Eye (tissue), 1 donor: Measurements from ENCODE around the gene ZBTB44.
"Not testable (repeated sequence)": the region's sequence is repeated elsewhere in the genome, so short reads cannot be mapped to it uniquely, and the experiment has no call there.

Experiments
- DNase-seq: peaks from one replicate; pipeline ENCODE4 v3.0.0-alpha.2; 2015

Gene ZBTB44

DNA sequence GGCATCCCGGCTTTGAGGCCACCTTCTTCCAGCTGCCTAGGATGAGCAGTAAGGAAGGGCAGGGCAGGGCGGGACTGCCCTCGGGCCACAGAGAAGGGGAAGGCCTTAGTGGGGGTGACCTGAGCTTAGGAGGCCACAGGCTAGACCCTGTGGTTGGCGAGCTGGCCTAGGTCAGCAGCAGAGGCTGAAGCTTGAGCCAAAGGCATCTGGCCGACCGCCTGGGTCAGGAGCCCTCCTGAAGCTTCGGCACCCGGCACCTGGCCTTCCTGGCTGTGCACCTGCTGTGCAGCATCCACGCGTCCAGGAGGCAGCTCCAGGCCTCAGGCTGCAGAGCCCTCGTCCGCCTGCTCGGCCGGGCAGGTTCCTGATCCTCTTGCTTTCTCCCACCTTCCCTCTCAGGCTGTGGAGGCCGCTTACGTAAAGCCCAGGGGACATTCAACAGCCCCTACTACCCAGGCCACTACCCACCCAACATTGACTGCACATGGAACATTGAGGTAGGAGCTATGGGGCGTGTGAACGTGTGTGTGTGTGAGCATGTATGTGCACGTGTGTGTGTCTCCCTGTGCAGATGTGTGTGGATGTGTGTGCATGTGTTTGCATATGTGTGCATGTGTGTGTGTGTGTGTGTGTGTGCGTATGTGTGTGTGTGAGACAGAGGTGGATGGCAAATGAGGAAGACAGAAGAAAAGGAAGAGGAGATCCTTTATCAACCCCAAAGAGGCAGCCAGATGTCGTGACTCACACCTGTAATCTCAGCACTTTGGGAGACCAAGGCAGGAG is 120.3 kb downstream of the ZBTB44 start:
- DNase-seq: no peak

DNA sequence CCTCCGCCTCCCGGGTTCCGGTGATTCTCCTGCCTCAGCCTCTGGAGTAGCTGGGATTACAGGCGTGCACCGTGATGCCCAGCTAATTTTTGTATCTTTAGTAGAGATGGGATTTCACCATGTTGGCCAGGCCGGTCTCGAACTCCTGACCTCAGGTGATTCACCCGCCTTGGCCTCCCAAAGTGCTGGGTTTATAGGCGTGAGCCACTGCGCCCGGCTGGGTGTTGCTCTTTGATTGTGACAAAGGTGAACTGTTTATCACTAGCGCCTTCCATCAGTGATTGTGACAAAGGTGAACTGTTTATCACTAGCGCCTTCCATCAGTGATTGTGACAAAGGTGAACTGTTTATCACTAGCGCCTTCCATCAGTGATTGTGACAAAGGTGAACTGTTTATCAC is 121.2 kb downstream of the ZBTB44 start:
- not testable (repeated sequence) for DNase-seq

DNA sequence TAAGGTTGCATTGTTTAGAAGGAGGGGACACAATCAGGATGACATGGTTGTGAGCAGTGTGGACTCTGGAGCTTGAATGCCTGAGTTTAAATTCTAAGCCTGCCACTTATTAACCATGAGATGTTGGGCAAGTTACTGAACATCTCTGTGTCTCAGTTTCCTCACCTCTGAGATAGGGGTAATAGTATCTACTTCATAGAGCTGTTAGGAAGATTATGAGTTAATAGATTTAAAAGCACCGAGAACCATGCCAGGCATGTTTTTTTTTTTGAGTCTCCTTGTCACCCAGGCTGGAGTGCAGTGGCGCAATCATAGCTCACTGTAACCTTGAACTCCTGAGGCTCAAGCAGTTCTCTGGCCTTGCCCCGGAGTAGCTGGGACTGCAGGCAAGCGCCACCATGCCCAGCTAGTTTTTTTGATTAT is 121.9 kb downstream of the ZBTB44 start:
- no peak for DNase-seq

DNA sequence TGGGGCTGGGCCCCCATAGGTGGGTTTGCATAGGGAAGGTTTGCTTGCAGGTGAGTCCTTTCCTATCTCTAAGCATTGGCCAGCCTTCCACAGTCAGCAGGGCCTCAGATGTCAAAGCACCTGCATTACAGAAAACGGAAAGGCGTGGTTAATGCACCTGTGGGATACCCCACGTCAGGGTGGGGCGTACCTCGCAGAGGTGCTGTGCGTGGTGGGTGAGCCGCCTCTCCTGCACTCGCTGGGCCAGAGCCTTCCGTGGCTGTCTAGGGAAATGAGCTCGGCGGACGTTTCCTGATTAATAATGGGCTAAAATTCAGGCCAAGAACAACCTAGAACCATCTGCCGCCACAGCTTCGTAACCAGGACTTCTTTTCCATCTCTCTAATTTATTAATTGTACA is 122.8 kb downstream of the ZBTB44 start:
- DNase-seq: no peak

DNA sequence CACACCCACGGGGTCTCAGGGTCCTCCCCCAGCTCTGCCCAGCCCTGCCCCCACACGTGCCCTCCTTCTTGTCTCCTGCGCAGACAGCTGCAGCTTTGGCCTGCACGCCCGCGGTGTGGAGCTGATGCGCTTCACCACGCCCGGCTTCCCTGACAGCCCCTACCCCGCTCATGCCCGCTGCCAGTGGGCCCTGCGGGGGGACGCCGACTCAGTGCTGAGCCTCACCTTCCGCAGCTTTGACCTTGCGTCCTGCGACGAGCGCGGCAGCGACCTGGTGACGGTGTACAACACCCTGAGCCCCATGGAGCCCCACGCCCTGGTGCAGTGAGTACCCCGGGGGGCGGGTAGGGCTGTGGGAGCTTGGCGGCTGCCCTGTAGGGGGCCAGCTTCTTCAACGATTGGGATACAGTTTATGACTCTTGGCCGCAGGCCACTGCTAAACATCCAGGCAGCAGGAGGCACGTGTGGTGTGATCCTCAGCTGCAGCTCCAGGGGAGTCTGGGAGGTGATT is 124.3 kb downstream of the ZBTB44 start:
- DNase-seq: no peak

DNA sequence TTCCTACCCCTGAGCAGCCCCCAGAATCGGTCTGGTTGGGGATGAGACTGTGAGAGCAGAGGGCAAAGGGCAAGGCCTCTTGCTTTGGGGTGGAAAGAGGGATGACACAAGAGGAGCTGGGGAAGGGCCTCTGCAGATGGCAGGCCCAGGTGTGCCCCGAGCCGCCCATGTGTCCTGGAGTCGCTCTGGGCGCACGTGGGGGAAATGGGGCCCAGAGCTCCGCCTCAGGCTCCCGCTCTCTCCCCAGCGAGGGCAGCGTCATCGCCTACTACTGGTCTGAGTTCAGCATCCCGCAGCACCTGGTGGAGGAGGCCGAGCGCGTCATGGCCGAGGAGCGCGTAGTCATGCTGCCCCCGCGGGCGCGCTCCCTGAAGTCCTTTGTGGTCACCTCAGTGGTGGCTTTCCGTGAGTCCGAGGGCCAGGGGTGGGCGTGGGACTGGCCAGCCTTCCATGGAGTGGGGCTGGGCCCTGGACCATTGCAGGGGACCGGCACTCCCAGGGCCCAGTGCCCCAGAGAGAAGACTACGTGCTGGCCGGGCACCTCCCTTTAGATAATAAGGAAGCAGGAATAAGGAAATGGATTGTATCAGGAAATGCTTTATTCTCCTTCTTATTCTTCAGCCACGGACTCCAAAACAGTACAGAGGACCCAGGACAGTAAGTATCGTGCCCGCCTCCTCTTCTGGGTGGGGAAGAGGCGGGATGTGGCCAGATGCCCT is 125.1 kb downstream of the ZBTB44 start:
- DNase-seq: no peak

DNA sequence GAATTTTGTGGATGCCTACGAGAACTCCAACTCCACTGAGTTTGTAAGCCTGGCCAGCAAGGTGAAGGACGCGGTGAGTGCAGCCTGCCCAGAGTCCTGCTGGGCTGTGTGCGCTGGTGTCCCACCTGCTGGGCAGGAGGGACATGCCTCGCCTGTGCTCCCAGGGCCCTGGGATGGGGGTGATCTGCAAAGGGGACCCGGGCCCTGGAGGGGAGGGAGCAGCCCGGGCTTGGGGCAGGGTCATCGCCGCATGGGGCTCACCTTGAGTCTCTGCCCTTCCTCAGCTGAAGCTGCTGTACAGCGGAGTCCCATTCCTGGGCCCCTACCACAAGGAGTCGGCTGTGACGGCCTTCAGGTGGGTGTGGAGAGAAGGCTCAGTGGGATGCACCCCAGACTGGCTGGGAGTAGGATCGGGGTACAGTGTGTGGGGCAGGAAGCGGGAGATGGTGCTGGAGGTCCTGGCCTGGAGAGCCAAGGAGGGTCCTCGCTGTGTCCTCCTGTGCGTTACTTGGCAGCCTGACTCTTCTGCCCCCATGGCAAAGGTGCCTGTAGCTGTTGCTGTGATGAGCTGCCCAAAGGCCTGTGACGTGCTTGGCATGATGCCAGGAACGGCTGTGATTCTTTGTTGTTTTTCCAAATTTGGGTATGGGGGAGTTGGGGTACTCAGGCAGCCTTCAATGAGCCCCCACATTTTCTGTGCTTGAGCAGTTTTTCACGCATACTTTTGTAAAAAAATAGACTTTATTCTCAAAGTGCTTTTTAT is 126.0 kb downstream of the ZBTB44 start:
- no peak for DNase-seq

DNA sequence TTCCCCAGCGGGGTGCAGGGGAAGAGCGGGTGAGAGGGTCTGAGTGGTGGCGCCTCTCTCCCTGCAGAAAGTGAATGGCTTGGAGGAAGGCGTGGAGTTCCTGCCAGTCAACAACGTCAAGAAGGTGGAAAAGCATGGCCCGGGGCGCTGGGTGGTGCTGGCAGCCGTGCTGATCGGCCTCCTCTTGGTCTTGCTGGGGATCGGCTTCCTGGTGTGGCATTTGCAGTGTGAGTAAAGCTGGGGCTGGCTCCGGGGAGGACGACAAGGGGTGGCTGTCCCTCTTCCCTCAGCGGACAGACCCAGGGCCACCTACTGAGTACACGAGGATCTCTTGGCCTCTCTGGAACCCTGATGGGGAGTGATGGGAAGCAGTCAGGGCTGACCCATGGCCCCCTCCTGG is 126.7 kb downstream of the ZBTB44 start:
- DNase-seq: no peak

DNA sequence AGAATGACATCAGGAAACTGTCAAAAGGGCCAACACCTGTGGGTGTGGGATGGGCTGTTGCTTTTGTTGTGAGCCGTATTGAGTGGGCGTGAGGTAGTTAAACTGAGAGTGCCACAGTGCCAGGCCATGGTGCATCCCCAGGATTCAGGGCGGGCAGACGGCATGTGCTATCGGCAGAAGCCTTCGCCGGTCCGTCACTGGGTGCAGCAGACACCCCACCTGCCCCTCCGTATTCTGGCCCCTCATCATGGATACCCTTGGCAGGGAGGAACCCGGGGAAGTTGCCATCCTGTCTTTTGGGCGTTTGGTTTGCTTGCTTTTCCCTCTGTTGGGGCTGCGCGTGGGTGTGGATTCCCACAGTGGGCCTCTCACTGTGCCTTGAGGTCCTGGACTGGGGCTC is 127.6 kb downstream of the ZBTB44 start:
- DNase-seq: no peak

DNA sequence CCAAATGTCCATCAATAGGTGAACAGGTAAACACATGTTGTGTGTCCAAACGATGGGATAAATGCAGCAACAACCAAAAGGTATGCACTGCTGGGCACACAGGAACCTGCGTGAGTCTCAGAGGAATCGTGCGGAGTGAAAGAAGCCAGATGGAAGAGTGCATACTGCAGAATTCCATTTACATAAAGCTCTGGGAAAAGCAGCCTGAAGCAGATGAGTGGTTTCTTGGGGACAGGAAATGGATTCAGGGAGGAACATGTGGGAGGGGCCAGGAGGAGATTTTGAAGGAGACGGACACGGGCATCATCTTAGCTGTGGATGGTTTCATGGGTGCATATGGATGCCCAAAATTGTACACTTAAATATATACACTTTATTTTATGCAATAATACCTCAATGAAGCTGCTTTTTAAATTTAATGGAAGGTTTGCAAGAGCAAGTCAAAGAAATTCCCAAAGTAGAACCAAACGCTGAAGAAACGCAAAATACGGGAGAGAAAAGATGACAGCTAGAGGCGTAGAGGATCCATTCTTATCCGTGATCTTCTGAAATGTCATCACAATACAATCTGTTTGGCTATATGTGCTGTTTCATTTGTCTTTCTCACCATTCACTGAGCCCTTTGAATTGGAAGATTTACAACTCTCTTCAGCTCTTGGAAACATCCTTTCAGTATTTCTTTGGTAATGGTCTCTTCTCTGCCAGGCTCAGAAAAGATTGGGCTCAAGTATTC is 130.7 kb downstream of the ZBTB44 start:
- DNase-seq: no peak

DNA sequence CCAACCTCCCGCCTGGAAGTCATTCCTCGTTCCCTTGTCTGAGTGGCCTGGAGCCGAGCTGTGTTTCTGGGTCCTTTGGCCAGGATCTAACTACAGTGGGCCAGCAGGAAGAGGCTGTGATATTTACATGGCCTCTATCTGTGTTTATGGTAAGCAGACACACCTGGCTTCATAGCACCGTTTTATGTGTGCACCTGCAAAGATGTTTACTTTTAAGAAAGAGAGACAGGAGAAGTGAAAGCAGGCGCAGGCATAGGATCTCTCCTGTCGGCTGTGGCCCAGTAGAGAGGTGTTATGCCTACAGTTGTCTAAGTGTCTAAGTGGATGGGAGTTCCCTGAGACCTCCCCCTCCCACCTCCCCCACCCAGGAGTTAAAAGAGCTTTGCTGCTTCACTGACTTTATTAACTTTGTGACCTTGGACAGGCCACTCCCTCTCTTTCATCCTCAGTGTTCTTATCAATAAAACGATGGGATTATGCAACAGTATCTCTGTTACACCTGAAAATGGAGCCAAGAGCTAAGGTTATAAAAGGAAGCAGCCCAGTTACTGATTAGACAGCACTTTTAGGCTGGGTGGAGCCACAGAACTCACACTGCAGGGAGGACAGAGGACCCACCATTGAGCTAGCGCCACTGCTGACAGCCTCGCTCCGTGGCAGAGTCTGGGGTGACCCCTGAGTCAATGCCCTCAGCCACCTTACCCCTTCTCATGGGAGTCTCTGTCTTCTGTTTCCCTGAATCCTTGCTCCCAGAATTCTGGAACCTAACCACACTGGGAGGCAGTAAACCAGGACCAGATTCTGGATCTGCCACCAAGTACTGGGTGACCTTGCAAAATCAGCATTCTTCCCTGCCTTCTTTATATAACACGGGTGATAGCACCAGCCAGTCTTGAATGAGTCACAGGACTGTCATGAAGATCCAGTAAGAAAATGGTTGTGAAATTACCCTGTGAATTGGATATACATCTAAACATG is 133.1 kb downstream of the ZBTB44 start:
- no peak for DNase-seq

DNA sequence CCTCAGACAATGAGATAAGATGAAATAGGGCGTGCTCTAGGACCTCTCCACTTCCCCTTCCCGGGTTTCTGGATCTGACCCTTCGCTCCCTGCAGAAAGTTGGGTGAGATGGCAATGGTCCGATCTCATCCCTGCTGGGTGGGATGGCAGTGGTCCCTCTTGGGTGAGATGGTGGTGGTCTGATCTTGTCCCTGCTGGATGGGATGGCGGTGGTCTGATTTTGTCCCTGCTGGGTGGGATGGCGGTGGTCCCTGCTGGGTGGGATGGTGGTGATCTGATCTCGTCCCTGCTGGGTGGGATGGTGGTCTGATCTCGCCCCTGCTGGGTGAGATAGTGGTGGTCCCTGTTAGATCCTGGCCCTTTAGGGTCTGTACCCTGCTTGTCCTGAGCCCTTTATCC is 133.8 kb downstream of the ZBTB44 start:
- DNase-seq: no peak

DNA sequence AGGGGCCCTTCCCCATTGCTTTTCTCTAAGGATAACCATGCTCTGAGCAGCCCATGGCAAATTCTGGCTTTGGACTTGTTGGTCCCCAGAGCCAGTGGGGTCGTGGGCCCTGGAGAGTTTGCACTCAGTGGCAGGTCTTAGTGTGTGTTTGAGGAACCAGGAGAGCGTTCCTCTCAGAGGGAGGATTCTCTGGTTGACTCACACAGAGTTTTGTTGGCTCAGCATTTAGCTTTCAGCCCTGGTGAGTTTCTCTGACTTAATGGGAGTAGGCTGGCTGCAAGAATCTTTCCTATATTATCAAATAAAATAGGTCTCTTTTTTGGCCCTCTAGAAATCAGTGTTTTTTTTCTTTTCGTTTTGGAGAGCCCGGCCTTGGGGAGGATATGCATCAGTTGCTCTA is 134.2 kb downstream of the ZBTB44 start:
- no peak for DNase-seq

DNA sequence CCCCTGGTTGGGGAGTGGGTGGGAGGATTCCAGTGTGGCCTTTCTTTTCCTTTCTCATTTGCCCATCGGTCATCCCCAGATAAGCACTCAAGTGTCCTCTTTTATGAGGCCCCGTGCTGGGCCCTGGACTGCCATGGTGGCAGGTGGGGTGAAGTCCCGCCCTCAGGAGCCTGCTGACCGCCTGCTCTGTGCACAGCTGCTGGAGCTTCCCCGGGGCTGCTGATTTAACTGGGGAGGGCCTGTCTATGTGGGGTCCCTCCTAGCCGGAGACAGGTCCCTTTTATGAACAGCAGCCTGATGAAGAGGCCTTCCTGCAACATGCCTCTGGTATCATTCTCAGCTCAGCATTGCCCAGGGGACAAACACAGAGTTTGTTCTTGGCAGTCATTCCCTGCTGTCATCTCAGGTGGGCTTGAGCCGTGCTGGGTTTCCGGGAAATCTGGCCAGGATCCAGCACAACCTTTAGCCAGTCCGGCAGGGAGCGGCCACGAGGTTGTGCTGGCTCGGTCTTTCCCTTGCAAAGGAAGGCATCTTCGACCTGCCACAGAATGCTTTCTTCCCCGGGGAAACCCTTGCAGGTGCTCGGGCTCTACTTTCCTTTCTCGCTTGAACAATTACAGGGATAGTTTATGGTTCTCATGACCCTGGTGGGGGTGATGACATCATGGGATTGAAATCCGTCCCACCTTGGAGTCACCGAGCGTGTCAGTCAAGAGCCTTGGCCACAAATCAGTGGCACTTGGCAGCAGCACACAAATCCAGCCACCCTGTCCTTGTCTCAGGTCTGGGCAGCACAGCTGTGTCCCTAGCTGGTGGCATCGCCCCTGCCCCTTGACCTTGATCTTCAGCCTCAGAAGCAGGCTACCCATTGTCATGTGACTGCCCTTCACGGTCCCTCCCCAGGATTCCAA is 135.1 kb downstream of the ZBTB44 start:
- no peak for DNase-seq

DNA sequence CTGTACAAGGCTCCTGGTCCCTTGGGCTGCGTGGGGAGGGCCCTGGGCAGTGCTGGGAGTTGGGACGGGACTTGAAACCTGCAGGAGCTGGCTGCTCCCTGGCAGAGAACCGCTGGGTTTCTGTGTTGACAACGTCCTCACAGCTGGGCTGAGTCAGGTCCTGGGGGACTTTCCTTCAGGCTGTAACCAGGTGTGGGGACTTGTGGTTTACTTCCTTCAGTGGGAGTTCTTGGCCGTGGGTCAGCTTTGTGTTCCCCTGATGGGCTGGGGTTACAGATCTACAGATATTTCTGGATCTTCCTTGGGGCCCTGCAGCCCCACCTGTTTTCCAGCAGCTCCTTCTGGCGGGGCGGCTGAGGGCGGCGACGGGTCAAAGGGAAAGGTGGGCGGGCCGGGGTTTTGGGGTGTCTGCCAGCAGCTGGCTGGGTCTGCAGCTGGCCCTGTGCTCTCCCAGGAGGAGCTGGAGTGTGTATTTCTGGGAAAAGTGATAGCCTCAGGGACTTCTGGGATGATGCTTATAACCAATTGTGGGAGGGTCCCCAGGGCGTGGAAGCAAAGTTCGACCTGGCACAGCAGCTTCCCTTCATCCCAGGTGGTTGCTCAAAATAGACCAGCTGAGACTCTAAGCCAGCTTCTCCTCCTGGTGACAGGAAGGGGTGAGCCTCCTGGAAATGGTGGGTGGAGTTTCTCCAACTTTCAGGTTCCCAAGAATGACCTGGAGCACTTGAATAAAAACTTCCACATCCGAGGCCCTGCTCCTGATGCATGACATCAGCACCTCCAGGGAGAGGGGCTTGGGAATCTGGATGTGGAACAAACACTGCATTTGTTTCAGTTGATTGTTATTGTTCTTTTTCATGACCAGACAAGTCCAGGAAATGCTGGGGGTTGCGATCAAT is 136.0 kb downstream of the ZBTB44 start:
- DNase-seq: no peak

DNA sequence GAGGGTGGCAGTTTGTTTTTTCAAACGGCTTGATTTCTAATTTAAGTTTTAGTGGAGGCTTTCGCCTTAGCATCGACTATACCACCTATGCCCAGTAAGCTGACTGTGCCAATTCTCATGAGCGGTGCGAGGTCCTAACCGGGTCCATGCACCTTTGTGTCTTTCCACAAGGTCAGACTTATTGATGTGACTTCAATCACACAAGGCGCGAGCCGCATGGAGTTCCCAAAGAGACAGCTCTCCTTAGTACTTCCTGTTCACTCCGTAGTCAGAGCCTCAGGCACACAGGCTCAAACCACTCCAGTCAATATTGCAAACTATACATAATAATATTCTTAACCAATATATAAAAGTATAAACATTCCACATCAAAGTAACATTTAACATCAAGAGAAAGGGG is 136.9 kb downstream of the ZBTB44 start:
- no peak for DNase-seq
